ENCODE measurements around the gene MT1E. TPM values are rescaled to one million over a fixed set of nuclear protein-coding genes. Genes with fewer than 3 reads are reported as not detected.

Gene MT1E
- total RNA-seq, 4 donors from 2014 or later: 53.9 to 2,225 (median 195) TPM

DNA sequence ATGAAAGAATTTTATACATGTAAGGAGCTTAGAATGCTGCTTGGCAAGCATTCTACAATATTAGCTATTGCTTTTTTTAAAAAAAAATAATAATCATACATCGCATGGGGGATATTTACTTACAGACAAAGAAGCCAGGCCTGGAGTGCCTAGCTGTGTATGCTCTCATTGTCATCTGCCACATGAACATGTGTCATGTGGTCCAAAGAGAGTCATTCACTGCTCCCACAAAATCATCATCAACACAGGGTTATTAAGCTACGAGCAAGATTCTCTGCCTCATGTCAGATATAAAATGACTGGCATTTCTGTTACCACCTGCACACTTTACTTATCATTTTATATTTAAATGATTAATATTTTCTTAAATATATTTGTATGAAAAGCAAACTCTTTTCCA lies 1.9 kb upstream of the MT1E start:
- TF ChIP-seq POLR2A (IDR thresholded peaks at IDR 0.05): no peak
- TF ChIP-seq, protein P1, sequence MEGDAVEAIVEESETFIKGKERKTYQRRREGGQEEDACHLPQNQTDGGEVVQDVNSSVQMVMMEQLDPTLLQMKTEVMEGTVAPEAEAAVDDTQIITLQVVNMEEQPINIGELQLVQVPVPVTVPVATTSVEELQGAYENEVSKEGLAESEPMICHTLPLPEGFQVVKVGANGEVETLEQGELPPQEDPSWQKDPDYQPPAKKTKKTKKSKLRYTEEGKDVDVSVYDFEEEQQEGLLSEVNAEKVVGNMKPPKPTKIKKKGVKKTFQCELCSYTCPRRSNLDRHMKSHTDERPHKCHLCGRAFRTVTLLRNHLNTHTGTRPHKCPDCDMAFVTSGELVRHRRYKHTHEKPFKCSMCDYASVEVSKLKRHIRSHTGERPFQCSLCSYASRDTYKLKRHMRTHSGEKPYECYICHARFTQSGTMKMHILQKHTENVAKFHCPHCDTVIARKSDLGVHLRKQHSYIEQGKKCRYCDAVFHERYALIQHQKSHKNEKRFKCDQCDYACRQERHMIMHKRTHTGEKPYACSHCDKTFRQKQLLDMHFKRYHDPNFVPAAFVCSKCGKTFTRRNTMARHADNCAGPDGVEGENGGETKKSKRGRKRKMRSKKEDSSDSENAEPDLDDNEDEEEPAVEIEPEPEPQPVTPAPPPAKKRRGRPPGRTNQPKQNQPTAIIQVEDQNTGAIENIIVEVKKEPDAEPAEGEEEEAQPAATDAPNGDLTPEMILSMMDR (IDR thresholded peaks at IDR 0.05): no peak
- DNase-seq: no peak

DNA sequence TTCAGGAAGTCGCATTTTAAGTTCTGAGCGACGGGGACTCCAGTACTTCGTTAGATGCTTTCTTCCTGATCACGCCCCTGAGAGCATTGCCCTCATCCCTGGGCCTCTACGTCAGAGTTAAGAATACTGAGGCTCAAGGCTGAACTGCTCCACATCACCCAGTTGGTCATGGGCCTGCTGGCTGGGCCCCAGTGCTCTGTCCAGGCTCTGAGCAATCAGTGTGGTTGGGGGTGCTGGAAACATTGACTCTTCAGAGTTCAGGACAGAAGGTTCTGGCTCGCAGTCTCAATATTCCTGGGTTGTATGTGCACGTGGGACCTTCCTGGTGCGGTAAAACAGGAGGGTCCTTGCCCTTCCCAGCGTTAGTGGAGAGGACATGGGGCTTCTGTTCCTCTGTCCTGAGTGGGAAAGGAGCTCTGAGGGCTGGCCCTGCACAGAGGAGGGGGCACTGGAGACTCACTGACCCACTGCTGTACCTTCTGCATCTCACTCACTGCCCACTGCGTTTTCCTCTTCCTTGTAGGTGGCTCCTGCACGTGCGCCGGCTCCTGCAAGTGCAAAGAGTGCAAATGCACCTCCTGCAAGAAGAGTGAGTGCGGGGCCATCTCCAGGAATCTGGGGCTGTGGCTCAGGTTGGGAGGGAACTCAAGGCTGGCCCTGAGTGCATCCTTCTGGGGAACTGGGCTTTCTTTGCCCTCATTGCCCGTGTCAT lies 518 bp downstream of the MT1E start:
- Histone ChIP-seq H3K27me3 (no peaks in the 10 kb centered on the region), H3K4me1 (peaks cover 0 to 8% (median 0%) of the 10 kb centered on the region in 4 donors), H3K36me3 (peaks cover 0 to 4% (median 0%) of the 10 kb centered on the region in 3 donors), H3K4me3 (peak overlapping the region; percentile 35 to 71 (median 52)), H3K27ac (peak overlapping the region; percentile 63 to 94 (median 75)), H3K9me3 (no peaks in the 10 kb centered on the region)
- no peak for TF ChIP-seq POLR2A (IDR thresholded peaks at IDR 0.05)
- TF ChIP-seq, protein P1 (IDR thresholded peaks at IDR 0.05): no peak
- DNase-seq: peak in 1 of 3 donors; percentile 66

More for the DNA sequence above, 1.9 kb upstream of the MT1E start:
- H3K9me3 ChIP-seq: no peaks in the 10 kb centered on the region
- H3K27ac ChIP-seq: no peak overlapping the region
- peaks cover 0 to 8% (median 0%) of the 10 kb centered on the region in 4 donors for H3K4me1 ChIP-seq
- H3K4me3 ChIP-seq: no peak overlapping the region
- H3K36me3 ChIP-seq: peaks cover 0 to 4% (median 0%) of the 10 kb centered on the region in 3 donors
- H3K27me3 ChIP-seq: no peaks in the 10 kb centered on the region

DNA sequence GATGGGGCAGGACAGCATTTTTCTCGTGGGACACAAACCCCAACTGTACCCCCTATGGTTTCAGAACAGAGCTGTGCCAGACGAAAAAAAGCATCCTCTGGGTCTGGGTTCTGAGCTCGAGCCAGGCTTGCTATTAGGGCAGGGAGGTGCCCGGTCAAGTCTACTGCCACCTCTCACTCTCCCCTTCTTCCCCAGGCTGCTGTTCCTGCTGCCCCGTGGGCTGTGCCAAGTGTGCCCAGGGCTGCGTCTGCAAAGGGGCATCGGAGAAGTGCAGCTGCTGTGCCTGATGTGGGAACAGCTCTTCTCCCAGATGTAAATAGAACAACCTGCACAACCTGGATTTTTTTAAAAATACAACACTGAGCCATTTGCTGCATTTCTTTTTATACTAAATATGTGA lies 1.1 kb downstream of the MT1E start:
- H3K4me3 ChIP-seq: peak overlapping the region in 2 of 4 donors; percentile 66 to 71
- H3K9me3 ChIP-seq: no peaks in the 10 kb centered on the region
- peaks cover 0 to 8% (median 0%) of the 10 kb centered on the region in 4 donors for H3K4me1 ChIP-seq
- peak overlapping the region in 3 of 4 donors; percentile 63 to 94 (median 85) for H3K27ac ChIP-seq
- H3K27me3 ChIP-seq: no peaks in the 10 kb centered on the region
- DNase-seq: no peak
- no peak for TF ChIP-seq POLR2A (IDR thresholded peaks at IDR 0.05)
- TF ChIP-seq, protein P1 (IDR thresholded peaks at IDR 0.05): no peak
- peaks cover 0 to 4% (median 0%) of the 10 kb centered on the region in 3 donors for H3K36me3 ChIP-seq

DNA sequence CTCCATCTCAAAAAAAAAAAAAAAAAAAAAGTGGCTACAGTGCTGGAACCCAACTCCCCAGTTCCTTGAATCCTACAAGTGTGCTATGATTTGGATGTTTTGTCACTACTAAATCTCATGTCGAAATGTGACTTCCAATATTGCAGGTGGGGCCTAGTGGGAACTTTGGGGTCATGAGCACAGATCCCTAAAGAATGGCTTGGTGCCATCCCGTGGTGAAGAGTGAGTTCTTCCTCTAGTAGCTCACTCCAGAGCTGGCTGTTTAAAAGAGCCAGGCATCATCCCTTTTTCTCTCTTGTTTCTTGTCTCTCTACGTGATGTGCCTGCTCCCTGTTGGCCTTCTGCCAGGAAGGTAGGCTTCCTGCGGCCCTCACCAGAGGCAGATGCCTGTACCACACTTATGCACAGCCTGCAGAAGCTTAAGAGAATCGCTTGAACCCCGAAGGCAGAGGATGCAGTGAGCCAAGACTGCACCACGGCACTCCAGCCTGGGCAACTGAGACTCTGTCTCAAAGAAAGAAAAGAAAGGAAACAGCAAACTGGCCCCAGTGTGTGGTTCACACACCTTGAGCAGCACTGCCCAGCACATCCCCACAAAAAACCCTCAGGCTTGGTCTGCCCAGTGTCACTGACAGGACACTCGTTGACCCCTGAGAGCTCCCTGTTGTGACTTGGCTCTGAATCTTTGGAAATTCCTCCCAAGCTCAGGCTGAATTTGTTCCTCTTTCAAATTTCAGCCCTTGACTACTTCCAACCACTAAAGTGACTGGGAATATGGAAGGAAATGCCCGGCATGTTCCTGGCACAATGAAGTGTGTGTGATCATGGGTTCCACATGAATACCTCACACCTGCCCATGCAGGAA lies 3.1 kb downstream of the MT1E start:
- H3K4me1 ChIP-seq: peaks cover 0 to 8% (median 4%) of the 10 kb centered on the region in 4 donors
- DNase-seq: no peak
- H3K27me3 ChIP-seq: no peaks in the 10 kb centered on the region
- H3K36me3 ChIP-seq: peaks cover 0 to 4% (median 0%) of the 10 kb centered on the region in 3 donors
- H3K4me3 ChIP-seq: no peak overlapping the region
- H3K27ac ChIP-seq: no peak overlapping the region
- no peak for TF ChIP-seq POLR2A (IDR thresholded peaks at IDR 0.05)
- TF ChIP-seq, protein P1 (IDR thresholded peaks at IDR 0.05): no peak
- no peaks in the 10 kb centered on the region for H3K9me3 ChIP-seq

DNA sequence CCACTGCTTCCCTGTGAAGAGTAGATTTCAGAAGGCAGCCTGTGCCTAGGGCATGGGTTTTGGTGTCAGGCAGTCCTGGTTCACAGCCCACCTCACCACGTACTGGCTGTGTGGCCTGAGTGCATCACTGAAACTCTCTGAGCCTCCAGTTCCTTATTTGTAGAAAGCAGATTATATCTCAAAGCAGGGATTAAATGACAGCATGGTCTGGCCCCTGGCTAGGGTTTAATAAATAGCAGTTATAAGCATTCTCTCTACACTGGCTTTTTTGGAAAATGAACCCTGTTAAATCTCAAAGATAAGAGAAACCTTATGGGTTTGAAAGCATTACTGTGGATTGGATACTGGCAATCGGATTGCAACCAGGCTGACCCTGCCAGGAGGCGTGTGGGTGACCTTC lies 4.0 kb downstream of the MT1E start:
- Histone ChIP-seq H3K4me3 (no peak overlapping the region), H3K9me3 (no peaks in the 10 kb centered on the region), H3K27ac (no peak overlapping the region), H3K4me1 (peaks cover 0 to 8% (median 4%) of the 10 kb centered on the region in 4 donors), H3K36me3 (peaks cover 0 to 4% (median 0%) of the 10 kb centered on the region in 3 donors), H3K27me3 (peaks cover 0 to under 1% of the 10 kb centered on the region in 2 donors)
- TF ChIP-seq, protein P1 (IDR thresholded peaks at IDR 0.05): no peak
- TF ChIP-seq POLR2A (IDR thresholded peaks at IDR 0.05): no peak
- no peak for DNase-seq

Data from Peyer's patch (tissue), 4 donors.